A673 (cell line): Measurements from ENCODE around the gene ITPKB. TPM values are rescaled to one million over a fixed set of nuclear protein-coding genes. Genes with fewer than 3 reads are reported as not detected.

ENCODE experiments used
- BruUV-seq: library from RNA; stranded (reverse); fragments of 400-500 nt; replicated peaks from 2 replicates; lab custom pipeline; 2021; lab: Mats Ljungman, UMichigan
- CTCF ChIA-PET: fragments of 300-600 bp; sonication (Branson Sonifier 250); formaldehyde crosslinking; loops from one replicate; lab custom pipeline; 2022; ENCODE audit warnings: antibody characterized with exemption; lab: Charles Lee
- POLR2A ChIA-PET: fragments of 300-600 bp; sonication (Branson Sonifier 250); formaldehyde crosslinking; loops from one replicate; lab custom pipeline; 2022; ENCODE audit warnings: antibody characterized with exemption; ENCODE audit not compliant: low non-redundant PET; lab: Charles Lee
- DNase-seq: peaks from one replicate; pipeline ENCODE4 v3.0.0-alpha.2; 2015; ENCODE audit warnings: low spot score
- H3K27ac ChIP-seq: fragments of 200-600 bp; sonication (generic); 2 replicates; pipeline ENCODE4 v1.5.1; 2016; ENCODE audit warnings: mixed run types, low read depth, mild to moderate bottlenecking, mixed read lengths, antibody characterized with exemption, low read length; ENCODE audit not compliant: poor library complexity, severe bottlenecking
- H3K27me3 ChIP-seq: fragments of 200-600 bp; sonication (generic); replicated peaks from 2 replicates; pipeline ENCODE4 v1.6.1; 2017; ENCODE audit warnings: mixed run types, low read depth, mild to moderate bottlenecking, mixed read lengths, antibody characterized with exemption, low read length; ENCODE audit not compliant: insufficient read depth, poor library complexity
- H3K36me3 ChIP-seq: fragments of 200-600 bp; sonication (generic); 2 replicates; pipeline ENCODE4 v1.6.1; 2016; ENCODE audit warnings: mixed run types, mild to moderate bottlenecking, mixed read lengths, antibody characterized with exemption, low read length; ENCODE audit not compliant: insufficient read depth, poor library complexity, severe bottlenecking
- H3K4me1 ChIP-seq: fragments of 200-600 bp; sonication (generic); 2 replicates; pipeline ENCODE4 v1.6.1; 2017; ENCODE audit warnings: mixed run types, mild to moderate bottlenecking, mixed read lengths, antibody characterized with exemption, low read length; ENCODE audit not compliant: insufficient read depth, poor library complexity, severe bottlenecking
- H3K4me3 ChIP-seq: fragments of 200-600 bp; sonication (generic); 2 replicates; pipeline ENCODE4 v1.5.1; 2016; ENCODE audit warnings: low read depth, mixed run types, mild to moderate bottlenecking, mixed read lengths, low read length; ENCODE audit not compliant: poor library complexity, severe bottlenecking
- H3K9me3 ChIP-seq: fragments of 200-600 bp; sonication (generic); 2 replicates; pipeline ENCODE4 v1.6.1; 2016; ENCODE audit warnings: mixed run types, low read depth, mild to moderate bottlenecking, mixed read lengths, antibody characterized with exemption, low read length; ENCODE audit not compliant: poor library complexity, severe bottlenecking
- EZH2 ChIP-seq: fragments of 200-600 bp; sonication (generic); IDR thresholded peaks from 2 replicates; pipeline ENCODE4 v1.6.1; 2017; ENCODE audit warnings: borderline replicate concordance, low read depth, mild to moderate bottlenecking, mixed read lengths, antibody characterized with exemption, low read length; ENCODE audit not compliant: poor library complexity, severe bottlenecking
- intact Hi-C: fragments of 100-400 bp; cut with micrococcal nuclease; formaldehyde crosslinking; loops from one replicate; pipeline ENCODE4 v1.10.0; 2022; ENCODE audit not compliant: unreplicated experiment
- total RNA-seq: library from RNA; stranded (reverse); gene quantifications from 2 replicates; pipeline ENCODE4 v1.2.3, GENCODE V29; 2021
- TF ChIP-seq, protein P1 (sequence below): fragments of 300-800, 200-600 bp; sonication (generic); conservative IDR thresholded peaks from 2 replicates; pipeline ENCODE4 v1.5.1; 2017; ENCODE audit warnings: low read depth, mild to moderate bottlenecking, antibody characterized with exemption, low read length, moderate library complexity, mixed read lengths

Gene ITPKB
- total RNA-seq, 1 experiment from 2014 or later = 14.1 TPM

DNA sequence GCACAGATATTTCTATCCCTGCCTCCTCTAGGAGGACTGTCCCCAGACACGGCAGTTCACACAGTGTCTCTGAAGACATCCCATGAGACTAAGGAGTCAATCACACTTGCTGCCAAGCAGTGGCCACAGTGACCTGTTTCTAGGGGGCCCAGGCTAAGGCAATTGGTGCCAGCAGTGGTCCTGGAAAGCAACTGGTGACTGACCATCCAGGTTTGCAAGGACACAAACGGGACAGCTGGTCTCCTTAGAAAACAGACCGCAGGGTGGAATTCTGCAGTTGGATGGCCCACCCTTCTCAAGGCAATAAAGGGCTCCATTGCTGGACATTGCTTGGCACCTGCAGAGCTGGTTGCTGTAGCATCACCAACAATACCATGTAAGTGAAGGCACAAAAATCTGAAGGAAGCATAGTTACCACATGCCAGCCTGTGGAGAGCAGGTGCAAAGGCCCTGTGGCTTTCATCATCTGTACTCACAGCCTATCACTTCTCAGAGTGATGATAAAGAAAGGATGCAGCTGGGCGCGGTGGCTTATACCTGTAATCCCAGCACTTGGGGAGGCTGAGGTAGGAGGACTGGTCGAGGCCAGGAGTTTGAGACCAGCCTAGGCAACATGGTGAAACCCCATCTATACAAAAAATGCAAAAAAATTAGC is 109.1 kb downstream of the ITPKB start:
- intact Hi-C loops = loop anchor here (5.0 to 10.0 kb wide), 2 partner anchors 615 to 807 kb away; no protein-coding TSS in a partner anchor
- TF ChIP-seq, protein P1, sequence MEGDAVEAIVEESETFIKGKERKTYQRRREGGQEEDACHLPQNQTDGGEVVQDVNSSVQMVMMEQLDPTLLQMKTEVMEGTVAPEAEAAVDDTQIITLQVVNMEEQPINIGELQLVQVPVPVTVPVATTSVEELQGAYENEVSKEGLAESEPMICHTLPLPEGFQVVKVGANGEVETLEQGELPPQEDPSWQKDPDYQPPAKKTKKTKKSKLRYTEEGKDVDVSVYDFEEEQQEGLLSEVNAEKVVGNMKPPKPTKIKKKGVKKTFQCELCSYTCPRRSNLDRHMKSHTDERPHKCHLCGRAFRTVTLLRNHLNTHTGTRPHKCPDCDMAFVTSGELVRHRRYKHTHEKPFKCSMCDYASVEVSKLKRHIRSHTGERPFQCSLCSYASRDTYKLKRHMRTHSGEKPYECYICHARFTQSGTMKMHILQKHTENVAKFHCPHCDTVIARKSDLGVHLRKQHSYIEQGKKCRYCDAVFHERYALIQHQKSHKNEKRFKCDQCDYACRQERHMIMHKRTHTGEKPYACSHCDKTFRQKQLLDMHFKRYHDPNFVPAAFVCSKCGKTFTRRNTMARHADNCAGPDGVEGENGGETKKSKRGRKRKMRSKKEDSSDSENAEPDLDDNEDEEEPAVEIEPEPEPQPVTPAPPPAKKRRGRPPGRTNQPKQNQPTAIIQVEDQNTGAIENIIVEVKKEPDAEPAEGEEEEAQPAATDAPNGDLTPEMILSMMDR = no peak
- TF ChIP-seq EZH2 = no peak
- BruUV-seq = no TSS peak
- CTCF ChIA-PET = no interaction called here
- no peak overlapping the region for H3K27ac ChIP-seq
- no peak overlapping the region for H3K4me3 ChIP-seq
- POLR2A ChIA-PET = no interaction called here
- no peaks in the 10 kb centered on the region for H3K27me3 ChIP-seq
- H3K36me3 ChIP-seq = no peaks in the 10 kb centered on the region
- DNase-seq = no peak
- H3K9me3 ChIP-seq = no peaks in the 10 kb centered on the region
- no peaks in the 10 kb centered on the region for H3K4me1 ChIP-seq

DNA sequence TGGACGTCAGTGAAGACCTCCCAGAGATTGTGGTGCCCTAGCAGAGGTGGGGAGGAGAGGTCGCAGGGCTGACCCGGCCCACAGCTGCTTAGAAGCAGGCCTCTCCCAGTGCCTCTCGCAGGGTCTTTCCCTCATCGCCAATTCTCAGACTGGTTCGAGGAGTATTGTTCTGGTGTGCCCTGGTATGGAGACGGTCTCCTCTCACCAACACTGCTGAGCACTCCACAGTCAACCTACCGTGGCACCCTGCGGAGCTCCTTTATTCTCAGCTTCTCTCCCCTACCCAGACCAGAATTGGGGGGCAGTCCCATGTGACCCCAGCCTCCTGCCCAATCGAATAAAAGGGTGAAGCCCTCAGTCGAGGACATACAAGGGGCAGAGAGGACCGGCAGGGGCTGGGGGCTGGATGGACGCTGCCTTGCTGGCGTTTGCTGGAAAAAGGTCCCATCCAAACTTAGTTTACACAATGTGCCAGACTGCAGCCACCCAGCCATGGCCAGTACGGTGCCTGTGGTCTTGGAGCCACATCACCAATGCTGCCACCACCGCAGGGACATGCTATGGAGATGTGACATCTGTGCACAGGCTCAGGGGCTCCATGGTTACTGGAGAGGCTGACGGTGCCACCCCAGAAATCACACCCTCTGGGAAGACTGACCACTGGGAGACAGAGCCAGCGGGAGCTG is 109.7 kb downstream of the ITPKB start:
- no peaks in the 10 kb centered on the region for H3K4me1 ChIP-seq
- no peaks in the 10 kb centered on the region for H3K36me3 ChIP-seq
- H3K9me3 ChIP-seq = no peaks in the 10 kb centered on the region
- no TSS peak for BruUV-seq
- H3K27ac ChIP-seq = no peak overlapping the region
- TF ChIP-seq EZH2 = no peak
- TF ChIP-seq, protein P1 = no peak
- H3K27me3 ChIP-seq = no peaks in the 10 kb centered on the region
- ChIA-PET CTCF (no interaction called here), POLR2A (no interaction called here)
- intact Hi-C loops = loop anchor here (10.0 kb wide), 1 partner anchor 615 kb away; no protein-coding TSS in a partner anchor
- H3K4me3 ChIP-seq = no peak overlapping the region
- no peak for DNase-seq

DNA sequence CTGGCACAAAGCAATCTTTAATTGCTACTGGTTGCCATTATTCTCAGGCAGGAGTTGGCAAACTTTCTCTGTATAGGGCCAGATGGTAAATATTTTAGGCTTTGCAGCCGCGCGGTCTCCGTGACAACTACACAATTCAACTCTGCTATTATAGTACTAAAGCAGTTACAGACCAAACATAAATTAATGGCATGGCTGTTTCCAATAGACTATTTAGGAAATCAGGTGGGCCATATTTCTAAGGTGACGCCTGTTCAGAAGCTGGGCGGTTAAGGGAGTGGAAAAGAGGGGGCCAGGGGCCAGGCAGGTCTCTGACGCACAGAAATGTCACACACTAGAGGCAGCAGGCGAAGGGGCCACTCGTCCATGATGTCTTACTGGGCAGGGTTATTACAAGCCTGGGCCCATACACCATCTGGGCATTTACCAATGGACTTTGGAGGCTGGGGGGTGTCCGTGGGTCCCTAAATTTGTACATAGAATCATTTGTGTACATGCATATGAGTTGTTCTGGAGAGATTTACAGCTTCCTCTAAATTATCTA is 110.4 kb downstream of the ITPKB start:
- ChIA-PET CTCF (no interaction called here), POLR2A (no interaction called here)
- BruUV-seq = no TSS peak
- DNase-seq = no peak
- Histone ChIP-seq H3K9me3 (no peaks in the 10 kb centered on the region), H3K36me3 (no peaks in the 10 kb centered on the region), H3K4me3 (no peak overlapping the region), H3K27me3 (no peaks in the 10 kb centered on the region), H3K4me1 (no peaks in the 10 kb centered on the region), H3K27ac (no peak overlapping the region)
- no peak for TF ChIP-seq EZH2
- TF ChIP-seq, protein P1 = no peak
- intact Hi-C loops = loop anchor here (10.0 kb wide), 1 partner anchor 616 kb away; no protein-coding TSS in a partner anchor
